ENCODE data around the gene GAS2L1. TPM values are rescaled to one million over a fixed set of nuclear protein-coding genes. Genes with fewer than 3 reads are reported as not detected.

Gene GAS2L1
- 8.9 TPM for total RNA-seq

DNA sequence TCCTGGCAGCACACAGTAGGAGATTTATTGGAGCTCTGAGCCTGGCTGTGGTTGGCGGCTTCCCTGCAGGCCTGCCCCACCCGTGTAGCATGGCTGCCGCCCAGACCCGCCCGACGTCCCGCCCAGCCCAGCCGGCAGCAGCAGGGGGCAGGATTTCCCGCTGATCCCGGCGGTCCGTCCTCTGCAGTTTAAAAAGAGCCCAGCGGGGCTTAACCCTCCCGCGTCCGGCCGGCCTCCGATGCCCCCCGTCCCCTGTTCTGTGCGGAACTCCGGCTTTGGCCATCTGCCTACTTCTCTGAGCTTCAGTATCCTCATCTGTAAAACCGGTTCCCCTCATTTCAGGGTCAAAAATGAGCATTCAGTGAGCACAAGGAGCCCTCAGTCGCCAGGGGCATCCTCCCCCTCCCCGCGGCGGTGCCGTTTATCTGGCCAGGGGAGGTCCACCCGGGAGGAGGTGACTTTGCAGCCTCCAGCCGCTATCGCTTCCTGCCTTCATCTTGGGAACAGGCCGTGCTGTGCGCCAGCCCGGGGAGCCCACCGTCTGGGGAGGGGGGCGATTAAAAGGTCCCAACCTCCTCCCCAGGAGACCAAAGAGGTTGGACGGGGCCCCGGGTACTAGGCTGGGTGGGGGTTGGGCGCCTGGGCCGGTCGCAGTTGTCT, at the start of gene GAS2L1:
TSS of gene GAS2L1 (plus strand) at position 476 of the 660 bp plus-strand sequence. CDS start 1,456 bp downstream, outside the sequence.

DNA sequence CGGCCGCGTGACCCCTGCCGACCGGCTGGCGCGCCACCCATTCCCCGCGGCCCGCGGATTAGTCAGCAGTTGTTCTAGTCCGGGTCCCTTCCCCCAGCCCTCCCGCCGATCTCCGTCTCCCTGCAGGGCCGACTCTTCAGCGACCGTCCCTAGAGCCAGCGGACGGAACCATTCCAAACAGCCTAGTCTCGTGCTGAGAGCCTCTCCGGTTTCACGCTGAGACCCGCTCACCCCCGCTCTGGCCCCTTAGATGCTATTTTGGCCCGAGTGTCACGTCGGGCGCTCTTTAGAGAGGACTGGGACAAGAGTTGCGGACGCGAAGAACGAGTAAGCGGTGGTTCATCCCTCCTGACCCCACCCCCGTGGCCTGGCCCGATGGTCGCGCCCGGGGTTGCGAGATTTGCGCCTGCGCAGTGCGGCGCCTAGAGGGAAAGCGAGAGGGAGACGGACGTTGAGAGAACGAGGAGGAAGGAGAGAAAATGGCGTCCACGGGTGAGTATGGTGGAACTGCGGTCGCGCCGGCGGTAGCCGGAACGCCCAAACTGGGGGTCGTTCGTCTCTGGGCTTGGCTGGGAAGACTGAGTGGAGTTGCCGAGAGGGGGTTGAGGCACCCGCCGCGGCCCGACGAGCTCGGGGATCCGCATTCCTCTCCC, 38.5 kb upstream of the GAS2L1 start, which contains the start of the genes EWSR1 and RHBDD3:
TSS of gene EWSR1 (plus strand) at position 411 of the 653 bp plus-strand sequence. CDS start at position 480, 69 bp downstream.
TSS of gene RHBDD3 (minus strand) at position 124 of the 653 bp plus-strand sequence. CDS start 2,355 bp downstream, outside the sequence.

DNA sequence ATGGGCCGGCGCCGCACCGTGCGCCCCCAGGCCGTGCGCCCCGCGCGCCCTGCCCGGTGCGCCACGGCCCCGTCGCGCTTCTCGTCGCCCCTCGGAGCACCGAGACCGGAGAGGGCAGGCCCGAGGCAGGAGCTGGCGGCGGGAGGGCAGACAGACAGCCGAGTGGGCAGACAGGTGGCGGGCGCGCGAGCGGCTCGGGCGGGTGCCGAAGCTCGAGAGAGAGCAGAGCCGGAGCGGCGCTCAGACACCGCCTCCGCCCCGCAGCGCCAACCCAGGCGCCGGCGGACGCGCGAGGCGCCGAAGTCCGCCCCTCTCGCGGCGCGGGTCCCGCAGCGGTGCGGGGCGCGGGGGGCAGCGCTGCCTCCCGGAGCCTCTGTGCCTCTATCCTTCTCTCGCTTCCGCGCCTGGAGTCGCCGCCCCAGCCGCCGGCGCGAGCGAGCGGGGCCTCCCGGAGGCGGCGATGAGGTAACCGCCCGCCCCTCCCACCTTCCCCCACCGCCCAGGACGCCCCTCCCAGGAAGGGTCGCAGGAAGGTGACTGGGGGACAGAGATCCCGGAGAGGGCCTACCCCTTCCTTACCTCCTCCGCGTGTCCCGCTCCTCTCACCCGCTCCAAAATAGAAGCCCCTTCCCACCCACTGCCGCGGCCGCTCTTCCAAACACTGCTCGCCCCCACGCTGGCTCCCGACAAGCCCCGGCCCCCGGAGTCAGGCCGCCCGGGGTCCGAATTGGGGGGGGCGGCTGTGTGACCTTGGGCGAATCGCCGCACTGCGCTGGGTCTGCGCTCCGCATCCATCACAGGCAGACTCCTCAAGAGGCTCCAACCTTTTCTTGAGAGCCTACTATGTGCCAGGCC, 9.1 kb downstream of the GAS2L1 start, which contains the start of gene RASL10A:
TSS of gene RASL10A (minus strand) at position 412 of the 855 bp plus-strand sequence. CDS start 451 bp downstream, outside the sequence.

Small RNAs within 50 kb of the gene (small RNA-seq; reads per million reads assigned to genes)
- not detected for gene MIR3653 (ENCODE audit: low replicate concordance)

Other genes with a start within 250 kb of the GAS2L1 start
- 0.64 TPM for gene C22orf31, start 244.8 kb upstream of the GAS2L1 start, total RNA-seq
- 41.0 TPM for gene KREMEN1, start 233.6 kb upstream of the GAS2L1 start, total RNA-seq
- 58.3 TPM for gene EMID1, start 100.8 kb upstream of the GAS2L1 start, total RNA-seq
- 28.1 TPM for gene RHBDD3, start 38.7 kb upstream of the GAS2L1 start, total RNA-seq
- 155 TPM for gene EWSR1, start 38.4 kb upstream of the GAS2L1 start, total RNA-seq
- gene RASL10A, start 9.0 kb downstream of the GAS2L1 start, total RNA-seq = 1.3 TPM
- 57.2 TPM for gene AP1B1, start 81.9 kb downstream of the GAS2L1 start, total RNA-seq
- gene RFPL1, start 131.9 kb downstream of the GAS2L1 start, total RNA-seq = not detected
- gene NEFH, start 173.6 kb downstream of the GAS2L1 start, total RNA-seq = 1.6 TPM
- gene THOC5, start 247.1 kb downstream of the GAS2L1 start, total RNA-seq = 30.5 TPM